ENCODE results near the gene KLK15. TPM values are rescaled to one million over a fixed set of nuclear protein-coding genes. Genes with fewer than 3 reads are reported as not detected.

Gene KLK15
- total and polyA plus RNA-seq, 7 donors, result not detected

GRCh38 chr19:50827476-50827875 lies 5.9 kb downstream of the KLK15 start:
- ATAC-seq (no peak), DNase-seq (no peak)
- Histone ChIP-seq H3K4me1 (no peaks in the 10 kb centered on the region), H3K9me3 (no peaks in the 10 kb centered on the region), H3K4me3 (no peak overlapping the region), H3K36me3 (ENCODE audit: insufficient read depth in 1 of 2, low read depth in 1 of 2) (no peaks in the 10 kb centered on the region), H3K27ac (no peak overlapping the region), H3K27me3 (ENCODE audit: insufficient read depth in 3 of 3, low read length in 2 of 3) (peaks cover 0 to 31% (median 0%) of the 10 kb centered on the region in 3 donors)
- TF ChIP-seq, protein P1, sequence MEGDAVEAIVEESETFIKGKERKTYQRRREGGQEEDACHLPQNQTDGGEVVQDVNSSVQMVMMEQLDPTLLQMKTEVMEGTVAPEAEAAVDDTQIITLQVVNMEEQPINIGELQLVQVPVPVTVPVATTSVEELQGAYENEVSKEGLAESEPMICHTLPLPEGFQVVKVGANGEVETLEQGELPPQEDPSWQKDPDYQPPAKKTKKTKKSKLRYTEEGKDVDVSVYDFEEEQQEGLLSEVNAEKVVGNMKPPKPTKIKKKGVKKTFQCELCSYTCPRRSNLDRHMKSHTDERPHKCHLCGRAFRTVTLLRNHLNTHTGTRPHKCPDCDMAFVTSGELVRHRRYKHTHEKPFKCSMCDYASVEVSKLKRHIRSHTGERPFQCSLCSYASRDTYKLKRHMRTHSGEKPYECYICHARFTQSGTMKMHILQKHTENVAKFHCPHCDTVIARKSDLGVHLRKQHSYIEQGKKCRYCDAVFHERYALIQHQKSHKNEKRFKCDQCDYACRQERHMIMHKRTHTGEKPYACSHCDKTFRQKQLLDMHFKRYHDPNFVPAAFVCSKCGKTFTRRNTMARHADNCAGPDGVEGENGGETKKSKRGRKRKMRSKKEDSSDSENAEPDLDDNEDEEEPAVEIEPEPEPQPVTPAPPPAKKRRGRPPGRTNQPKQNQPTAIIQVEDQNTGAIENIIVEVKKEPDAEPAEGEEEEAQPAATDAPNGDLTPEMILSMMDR (IDR thresholded peaks at IDR 0.05), result no peak
- 73 to 76% (median 73%) methylated on average over 14 of the region's 14 CpGs for WGBS, 3 donors
- intact Hi-C loops (cut with DNase I), result no loop called here

DNA sequence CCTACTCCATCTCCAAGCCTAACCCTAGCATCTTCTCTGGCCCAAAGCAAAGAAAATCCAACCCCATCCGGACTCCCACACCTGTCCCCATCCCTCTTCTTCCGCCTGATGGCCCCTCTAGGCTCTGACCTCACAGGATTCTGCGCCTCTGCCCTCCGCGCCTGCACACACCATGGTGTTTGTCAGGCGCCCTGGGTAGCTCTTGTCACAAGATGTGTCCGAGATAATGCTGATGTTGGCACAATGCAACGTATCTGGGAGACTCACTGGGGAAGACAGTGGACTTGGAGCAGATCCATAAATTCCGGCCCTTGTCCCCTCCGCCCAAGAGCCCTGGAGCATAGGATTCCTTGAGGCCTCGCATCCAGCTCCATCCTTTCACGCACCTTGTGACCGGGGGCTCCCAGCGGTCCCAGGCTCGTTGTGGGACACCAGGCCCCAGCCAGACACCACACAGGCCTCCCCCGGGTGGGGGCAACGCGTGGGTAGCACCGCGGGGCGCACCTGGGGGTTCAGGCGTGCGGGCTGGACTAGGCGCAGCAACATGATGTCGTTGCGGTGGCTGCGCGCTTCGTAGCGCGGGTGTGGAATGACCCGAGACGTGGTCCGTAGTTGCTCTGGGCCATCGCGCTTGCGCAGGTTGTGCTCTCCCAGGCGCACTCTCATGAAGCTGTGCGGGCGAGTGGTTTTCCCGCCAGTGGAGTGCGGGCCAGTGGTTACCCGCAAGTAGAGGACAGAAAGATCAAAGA lies 6.7 kb downstream of the KLK15 start:
- DNase-seq, result peak in 1 of 2 donors; percentile 10
- WGBS, 3 donors, result 73 to 79% (median 77%) methylated on average over 40 to 43 of the region's 43 CpGs
- H3K27ac ChIP-seq, result no peak overlapping the region
- no peaks in the 10 kb centered on the region for H3K4me1 ChIP-seq
- H3K9me3 ChIP-seq, result no peaks in the 10 kb centered on the region
- H3K36me3 ChIP-seq (ENCODE audit: insufficient read depth in 1 of 2, low read depth in 1 of 2), result no peaks in the 10 kb centered on the region
- ATAC-seq, result no peak
- H3K4me3 ChIP-seq, result no peak overlapping the region
- peaks cover 0 to 38% (median 3%) of the 10 kb centered on the region in 3 donors for H3K27me3 ChIP-seq (ENCODE audit: insufficient read depth in 3 of 3, low read length in 2 of 3)
- TF ChIP-seq, protein P1 (IDR thresholded peaks at IDR 0.05), result no peak
- intact Hi-C loops (cut with DNase I), result no loop called here

- WGBS, 3 donors, result 46 to 62% (median 50%) methylated on average over 8 to 14 of the region's 14 CpGs
- peaks cover 0 to 63% (median 16%) of the 10 kb centered on the region in 3 donors for H3K27me3 ChIP-seq (ENCODE audit: insufficient read depth in 3 of 3, low read length in 2 of 3)
- no peaks in the 10 kb centered on the region for H3K36me3 ChIP-seq (ENCODE audit: insufficient read depth in 1 of 2, low read depth in 1 of 2)
- no peak within 1 kb of the TSS for H3K4me3 ChIP-seq
- no peak for DNase-seq
- H3K9me3 ChIP-seq, result no peaks in the 10 kb centered on the region
- H3K4me1 ChIP-seq, result no peaks in the 10 kb centered on the region
- intact Hi-C loops (cut with DNase I), result no loop called here
- TF ChIP-seq, protein P1 (IDR thresholded peaks at IDR 0.05), result no peak
- no peak within 1 kb of the TSS for H3K27ac ChIP-seq
- ATAC-seq, result no peak
Observed at GRCh38 chr19:50823389-50824042, 9.9 kb downstream of the KLK15 start, which contains the start of gene KLK1. TSS of gene KLK1 (minus strand) at chr19:50823787. CDS start at chr19:50823748, 39 bp downstream.

DNA sequence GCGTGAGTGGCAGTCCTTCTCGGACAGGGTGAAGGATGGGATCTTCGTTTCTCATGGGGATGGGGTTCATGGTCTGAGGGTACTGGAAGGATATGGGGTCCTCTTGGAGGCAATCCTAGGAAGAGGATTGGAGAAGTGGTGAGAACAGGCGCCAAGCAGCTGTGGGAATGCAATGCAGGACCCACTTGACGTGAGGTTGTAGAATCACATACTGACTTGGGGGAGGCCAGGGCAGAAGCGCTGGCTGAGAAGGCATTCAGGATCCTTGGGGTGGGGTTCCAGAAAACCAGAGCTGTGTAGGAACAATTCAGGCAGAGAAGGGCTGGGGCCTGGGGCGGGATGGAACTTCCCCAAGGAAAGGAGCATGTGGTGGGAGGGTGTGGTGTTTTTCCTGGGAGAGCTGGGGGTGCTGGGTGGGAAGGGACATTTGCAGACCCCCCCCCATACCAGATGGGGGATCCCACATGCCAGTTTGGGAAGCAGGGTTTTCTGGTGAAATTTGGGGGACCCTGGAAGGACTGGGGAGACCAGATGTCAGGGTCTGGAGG lies 10.6 kb downstream of the KLK15 start:
- ATAC-seq, result no peak
- Histone ChIP-seq H3K4me3 (no peak overlapping the region), H3K27me3 (ENCODE audit: insufficient read depth in 3 of 3, low read length in 2 of 3) (peaks cover 0 to 71% (median 23%) of the 10 kb centered on the region in 3 donors), H3K27ac (no peak overlapping the region), H3K36me3 (ENCODE audit: insufficient read depth in 1 of 2, low read depth in 1 of 2) (no peaks in the 10 kb centered on the region), H3K4me1 (no peaks in the 10 kb centered on the region), H3K9me3 (no peaks in the 10 kb centered on the region)
- 70 to 78% (median 74%) methylated on average over 7 of the region's 7 CpGs for WGBS, 3 donors
- DNase-seq, result no peak
- intact Hi-C loops (cut with DNase I), result no loop called here
- TF ChIP-seq, protein P1 (IDR thresholded peaks at IDR 0.05), result no peak
